Measurements from ENCODE around the gene ADGRD2. TPM values are rescaled to one million over a fixed set of nuclear protein-coding genes. Genes with fewer than 3 reads are reported as not detected.

Gene ADGRD2
- total RNA-seq, 4 donors from 2014 or later: not detected

DNA sequence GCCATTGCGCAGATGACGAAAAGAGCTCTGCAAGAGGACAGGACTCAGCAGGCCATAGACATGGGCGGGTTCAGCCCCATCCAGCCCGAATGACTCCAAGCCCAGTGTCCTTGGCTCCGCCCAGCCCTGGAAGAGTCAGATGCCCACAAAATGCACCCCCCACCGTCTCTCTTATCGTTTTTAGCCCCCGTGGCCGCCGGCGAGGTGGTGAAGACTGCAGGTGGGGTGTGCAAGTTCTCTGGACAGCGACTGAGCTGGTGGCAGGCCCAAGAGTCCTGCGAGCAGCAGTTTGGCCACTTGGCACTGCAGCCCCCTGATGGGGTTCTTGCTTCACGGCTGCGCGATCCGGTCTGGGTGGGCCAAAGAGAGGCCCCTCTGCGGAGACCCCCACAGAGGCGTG lies 2.1 kb downstream of the ADGRD2 start:
- DNase-seq (ENCODE audit: low spot score) (no peak), ATAC-seq (ENCODE audit: low FRiP score) (no peak)
- TF ChIP-seq, protein P1, sequence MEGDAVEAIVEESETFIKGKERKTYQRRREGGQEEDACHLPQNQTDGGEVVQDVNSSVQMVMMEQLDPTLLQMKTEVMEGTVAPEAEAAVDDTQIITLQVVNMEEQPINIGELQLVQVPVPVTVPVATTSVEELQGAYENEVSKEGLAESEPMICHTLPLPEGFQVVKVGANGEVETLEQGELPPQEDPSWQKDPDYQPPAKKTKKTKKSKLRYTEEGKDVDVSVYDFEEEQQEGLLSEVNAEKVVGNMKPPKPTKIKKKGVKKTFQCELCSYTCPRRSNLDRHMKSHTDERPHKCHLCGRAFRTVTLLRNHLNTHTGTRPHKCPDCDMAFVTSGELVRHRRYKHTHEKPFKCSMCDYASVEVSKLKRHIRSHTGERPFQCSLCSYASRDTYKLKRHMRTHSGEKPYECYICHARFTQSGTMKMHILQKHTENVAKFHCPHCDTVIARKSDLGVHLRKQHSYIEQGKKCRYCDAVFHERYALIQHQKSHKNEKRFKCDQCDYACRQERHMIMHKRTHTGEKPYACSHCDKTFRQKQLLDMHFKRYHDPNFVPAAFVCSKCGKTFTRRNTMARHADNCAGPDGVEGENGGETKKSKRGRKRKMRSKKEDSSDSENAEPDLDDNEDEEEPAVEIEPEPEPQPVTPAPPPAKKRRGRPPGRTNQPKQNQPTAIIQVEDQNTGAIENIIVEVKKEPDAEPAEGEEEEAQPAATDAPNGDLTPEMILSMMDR (IDR thresholded peaks at IDR 0.05): no peak

DNA sequence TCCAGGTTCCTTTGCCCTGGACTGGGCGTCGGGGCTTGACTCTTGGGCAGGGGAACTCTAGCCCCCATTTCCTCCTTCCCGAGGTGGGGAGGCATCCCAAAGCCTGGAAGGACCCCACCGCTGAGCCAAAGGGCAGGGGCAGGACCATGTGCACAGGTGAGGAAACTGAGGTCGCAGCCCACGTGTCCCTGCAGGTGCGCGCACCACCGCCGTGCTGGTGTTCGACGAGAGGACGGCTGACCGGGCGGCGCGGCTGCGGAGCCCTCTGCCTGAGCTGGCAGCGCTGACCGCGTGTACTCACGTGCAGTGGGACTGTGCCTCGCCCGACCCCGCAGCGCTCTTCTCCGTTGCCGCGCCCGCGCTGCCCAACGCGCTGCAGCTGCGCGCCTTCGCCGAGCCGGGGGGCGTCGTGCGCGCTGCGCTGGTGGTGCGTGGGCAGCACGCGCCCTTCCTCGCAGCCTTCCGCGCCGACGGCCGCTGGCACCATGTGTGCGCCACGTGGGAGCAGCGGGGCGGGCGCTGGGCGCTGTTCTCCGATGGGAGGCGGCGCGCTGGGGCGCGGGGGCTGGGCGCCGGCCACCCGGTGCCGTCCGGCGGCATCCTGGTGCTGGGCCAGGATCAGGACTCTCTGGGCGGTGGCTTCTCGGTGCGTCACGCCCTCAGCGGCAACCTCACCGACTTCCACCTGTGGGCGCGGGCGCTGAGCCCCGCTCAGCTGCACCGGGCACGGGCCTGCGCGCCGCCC lies 2.8 kb downstream of the ADGRD2 start:
- no peak for ATAC-seq (ENCODE audit: low FRiP score)
- DNase-seq (ENCODE audit: low spot score): no peak
- TF ChIP-seq, protein P1 (IDR thresholded peaks at IDR 0.05): no peak

DNA sequence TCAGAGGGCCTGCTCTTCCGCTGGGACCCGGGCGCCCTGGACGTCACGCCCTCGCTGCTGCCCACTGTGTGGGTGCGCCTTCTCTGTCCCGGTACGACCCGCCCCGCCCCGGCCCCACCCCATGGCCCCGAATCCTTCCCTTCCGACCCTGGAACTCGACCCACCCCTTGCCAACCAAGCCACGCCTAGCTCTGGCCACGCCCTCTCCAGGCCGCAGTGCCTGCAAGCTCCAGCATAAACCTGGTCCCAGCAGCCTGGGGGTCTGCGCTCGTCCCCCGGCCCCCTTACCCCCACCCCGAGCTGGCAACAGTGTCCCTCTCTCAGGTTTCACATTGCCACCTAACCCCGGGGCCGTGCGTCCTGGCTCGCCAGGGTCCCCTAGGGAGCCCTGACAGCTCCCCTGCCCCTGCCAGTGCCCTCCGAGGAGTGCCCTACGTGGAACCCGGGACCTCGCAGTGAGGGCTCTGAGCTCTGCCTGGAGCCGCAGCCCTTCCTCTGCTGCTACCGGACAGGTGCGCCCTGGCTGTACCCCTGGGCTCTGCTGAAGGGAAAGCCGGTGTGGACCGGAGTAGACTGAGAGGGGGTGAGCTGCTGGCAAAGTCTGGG lies 3.4 kb downstream of the ADGRD2 start:
- DNase-seq (ENCODE audit: low spot score) (no peak), ATAC-seq (ENCODE audit: low FRiP score) (no peak)
- TF ChIP-seq, protein P1 (IDR thresholded peaks at IDR 0.05): no peak

DNA sequence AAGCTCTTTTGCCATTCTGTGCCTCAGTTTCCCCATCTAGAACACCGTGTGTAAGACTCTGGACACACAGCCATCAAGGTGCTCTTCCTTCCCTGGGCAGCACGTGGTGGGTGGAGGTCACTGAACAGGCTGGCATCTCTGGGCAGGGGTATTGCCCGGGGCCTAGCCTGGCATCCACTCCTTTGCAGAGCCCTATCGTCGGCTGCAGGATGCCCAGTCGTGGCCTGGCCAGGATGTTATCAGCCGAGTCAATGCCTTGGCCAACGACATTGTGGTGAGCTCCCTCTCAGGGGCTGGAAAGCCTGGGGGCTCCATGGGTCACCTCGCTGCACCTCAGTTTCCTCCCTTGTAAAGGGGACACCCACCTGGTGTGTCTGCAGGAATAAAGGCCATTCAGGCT lies 4.0 kb downstream of the ADGRD2 start:
- TF ChIP-seq, protein P1 (IDR thresholded peaks at IDR 0.05): no peak
- no peak for DNase-seq (ENCODE audit: low spot score)
- no peak for ATAC-seq (ENCODE audit: low FRiP score)

DNA sequence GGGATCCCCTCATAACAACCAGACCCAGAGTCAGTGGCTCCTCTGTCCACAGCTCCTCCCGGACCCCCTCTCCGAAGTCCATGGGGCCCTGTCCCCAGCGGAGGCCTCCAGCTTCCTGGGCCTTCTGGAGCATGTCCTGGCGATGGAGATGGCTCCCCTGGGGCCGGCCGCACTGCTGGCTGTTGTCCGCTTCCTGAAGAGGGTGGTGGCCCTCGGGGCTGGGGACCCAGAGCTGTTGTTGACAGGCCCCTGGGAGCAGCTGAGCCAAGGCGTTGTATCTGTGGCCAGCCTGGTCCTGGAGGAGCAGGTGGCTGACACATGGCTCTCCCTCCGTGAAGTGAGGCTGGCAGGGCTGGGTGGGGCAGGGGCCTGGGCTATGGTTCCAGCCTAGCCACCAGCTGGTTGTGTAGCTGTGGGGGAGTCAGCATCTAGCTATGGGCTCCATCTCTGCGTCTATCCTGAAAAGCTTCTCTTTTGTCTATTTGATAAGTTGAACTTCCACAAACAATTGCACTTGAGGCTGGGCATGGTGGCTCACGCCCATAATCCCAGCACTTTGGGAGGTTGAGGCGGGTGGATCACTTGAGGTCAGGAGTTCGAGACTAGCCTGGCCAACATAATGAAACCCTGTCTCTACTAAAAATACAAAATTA lies 4.7 kb downstream of the ADGRD2 start:
- ATAC-seq (ENCODE audit: low FRiP score) (no peak), DNase-seq (ENCODE audit: low spot score) (no peak)
- TF ChIP-seq, protein P1 (IDR thresholded peaks at IDR 0.05): no peak

DNA sequence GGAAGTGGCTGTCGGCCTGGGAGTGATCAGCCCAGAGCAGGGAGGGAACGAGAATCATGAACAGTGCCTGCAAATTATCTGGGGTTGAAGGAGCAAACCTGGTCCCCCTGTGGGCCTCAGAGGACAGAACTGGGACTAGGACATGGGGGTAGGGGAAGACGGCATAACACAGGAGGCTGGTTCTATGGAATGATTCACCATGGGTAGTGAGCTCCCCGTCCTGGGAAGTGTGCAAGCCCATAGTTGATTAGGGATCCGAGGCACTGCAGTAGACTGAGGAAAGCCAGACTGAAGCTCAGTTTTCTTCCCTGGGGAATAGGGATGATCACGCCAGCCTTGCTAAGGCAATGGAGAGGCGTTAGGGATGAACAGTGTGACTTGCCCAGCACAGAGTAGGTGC lies 5.6 kb downstream of the ADGRD2 start:
- no peak for DNase-seq (ENCODE audit: low spot score)
- TF ChIP-seq, protein P1 (IDR thresholded peaks at IDR 0.05): no peak

More for the DNA sequence above, 5.6 kb downstream of the ADGRD2 start:
- ATAC-seq (ENCODE audit: low FRiP score): no peak

Data from omental fat pad (tissue), 4 donors.